GM18499 (cell line): ENCODE results near the gene TP53BP2.
"Not testable (repeated sequence)": the region's sequence is repeated elsewhere in the genome, so short reads cannot be mapped to it uniquely, and the experiment has no call there.

ENCODE experiments used
- ATAC-seq: cut with Tn5 transposase; IDR thresholded peaks from one replicate; pipeline ENCODE4 v1.9.1; 2021; ENCODE audit warnings: moderate number of reproducible peaks; ENCODE audit not compliant: insufficient read depth, unreplicated experiment

The TP53BP2 gene

GRCh38 chr1:223853748-223854147, 8.0 kb upstream of the TP53BP2 start:
- no peak for ATAC-seq

DNA sequence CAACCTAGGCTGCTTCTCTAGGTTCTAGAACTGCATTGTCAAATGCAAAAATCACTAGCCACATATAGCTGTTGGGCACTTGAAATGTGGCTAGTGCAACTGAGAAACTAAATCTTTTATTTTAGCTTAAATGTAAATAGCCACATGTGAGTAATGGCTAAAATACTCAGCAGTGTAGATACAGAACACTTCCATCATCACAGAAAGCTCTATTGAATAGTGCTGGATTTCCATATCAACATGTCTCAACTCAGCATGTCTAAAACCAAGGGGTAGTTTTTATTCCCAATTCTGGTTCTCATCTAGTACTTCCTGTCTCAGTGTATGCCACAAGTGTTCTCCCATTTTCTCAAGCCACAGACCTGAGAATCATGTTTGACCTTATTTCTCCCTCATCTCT, 7.5 kb upstream of the TP53BP2 start:
- ATAC-seq: no peak

GRCh38 chr1:223852337-223852736, 6.6 kb upstream of the TP53BP2 start:
- ATAC-seq: no peak

DNA sequence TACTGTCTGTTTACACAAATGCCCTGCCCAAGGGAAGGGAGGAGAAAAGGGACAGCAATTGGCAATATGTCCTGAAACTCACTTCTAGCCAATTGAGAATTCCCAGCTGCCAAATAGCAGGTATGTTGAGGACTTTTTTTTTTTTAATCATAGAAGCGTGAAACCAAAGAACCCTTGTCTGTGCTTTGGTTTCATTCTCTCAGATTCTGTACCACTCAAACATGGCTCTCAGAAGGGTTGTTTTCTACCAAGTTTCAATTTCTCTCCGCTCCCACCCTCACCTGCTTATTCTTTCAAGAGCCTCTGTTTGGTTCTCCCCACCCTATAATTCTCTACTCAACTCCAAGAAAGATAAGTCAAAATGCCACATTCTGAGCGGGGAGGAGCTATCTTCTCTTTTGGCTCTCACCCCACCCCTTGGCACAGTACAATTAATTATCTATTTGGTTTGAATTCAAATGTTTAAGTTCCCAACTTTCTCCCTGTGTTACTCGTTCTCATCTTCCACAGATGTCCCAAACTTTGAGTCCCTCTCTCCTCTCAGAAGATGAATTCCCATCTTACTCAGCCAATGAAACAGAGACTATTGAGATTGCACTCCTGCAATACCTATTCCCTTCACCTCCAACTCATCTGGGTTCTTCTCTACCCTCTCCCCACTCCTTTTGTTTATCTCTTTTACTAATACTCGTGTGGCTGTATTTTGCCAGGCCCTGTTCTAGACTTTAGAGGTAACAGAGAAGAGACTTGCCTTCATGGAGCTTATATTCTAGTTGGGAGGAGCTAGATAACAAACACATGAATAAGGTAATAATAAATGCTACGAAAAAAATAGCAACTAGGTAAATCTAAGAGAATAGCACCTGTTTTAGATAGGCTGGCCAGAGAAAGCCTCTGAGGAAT, 3.9 kb upstream of the TP53BP2 start:
- no peak for ATAC-seq

- no peak for ATAC-seq
Observed at GRCh38 chr1:223848536-223848935, 2.8 kb upstream of the TP53BP2 start.

- ATAC-seq: no peak
Observed at GRCh38 chr1:223847781-223848345, 2.1 kb upstream of the TP53BP2 start.

GRCh38 chr1:223845037-223845809, 524 bp downstream of the TP53BP2 start:
- ATAC-seq: peak; percentile 6

DNA sequence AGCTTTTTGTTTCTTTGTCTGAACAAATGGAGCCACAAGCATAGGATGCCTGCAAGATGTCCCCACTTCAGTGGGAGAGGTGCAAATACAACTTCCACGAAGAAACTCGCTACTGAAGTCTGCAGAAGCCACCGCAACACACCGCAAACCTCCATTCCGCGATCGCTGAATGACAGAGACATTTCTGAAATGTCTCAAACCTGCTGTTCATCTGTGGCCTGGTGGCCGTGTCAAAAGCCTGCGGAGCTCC, 1.0 kb downstream of the TP53BP2 start:
- ATAC-seq: no peak

DNA sequence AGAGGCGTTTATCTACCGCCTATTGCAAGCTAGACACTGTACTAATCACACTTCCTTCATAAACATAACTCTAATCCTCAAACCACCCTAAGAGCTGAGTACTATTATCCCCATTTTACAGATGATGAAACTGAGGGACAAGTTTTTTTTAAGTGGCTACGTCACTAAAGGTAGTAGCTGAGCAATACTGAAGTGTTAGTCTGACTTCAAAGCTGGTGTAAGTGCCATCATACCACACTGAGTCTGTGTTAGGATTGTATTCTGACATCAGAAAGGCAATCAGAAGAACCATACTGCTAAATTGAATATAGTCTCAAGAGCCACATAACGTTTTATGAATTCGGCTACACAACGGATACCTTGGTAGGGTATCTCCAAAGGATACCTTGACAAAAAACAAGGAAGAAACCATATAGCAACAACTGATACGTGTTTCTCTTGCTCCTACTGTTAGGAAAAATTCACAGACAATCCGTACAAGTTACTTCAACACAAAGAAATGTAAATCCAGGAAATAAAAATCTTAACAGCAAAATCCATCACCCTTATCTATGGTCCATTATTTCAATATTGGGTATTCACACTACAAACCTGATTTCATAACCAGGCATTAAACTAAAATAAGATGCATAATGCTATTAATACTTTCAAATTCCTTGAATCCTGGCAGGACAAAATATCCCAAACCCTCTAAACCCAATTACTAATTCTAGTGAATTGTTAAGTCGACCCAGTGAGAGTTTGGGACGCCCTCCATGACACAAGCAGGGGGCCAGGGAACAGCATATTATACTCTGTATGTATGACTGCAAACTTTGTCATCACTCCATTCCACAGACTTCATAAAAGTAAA, 1.6 kb downstream of the TP53BP2 start:
- no peak for ATAC-seq

GRCh38 chr1:223842784-223843183, 3.0 kb downstream of the TP53BP2 start:
- ATAC-seq: no peak

DNA sequence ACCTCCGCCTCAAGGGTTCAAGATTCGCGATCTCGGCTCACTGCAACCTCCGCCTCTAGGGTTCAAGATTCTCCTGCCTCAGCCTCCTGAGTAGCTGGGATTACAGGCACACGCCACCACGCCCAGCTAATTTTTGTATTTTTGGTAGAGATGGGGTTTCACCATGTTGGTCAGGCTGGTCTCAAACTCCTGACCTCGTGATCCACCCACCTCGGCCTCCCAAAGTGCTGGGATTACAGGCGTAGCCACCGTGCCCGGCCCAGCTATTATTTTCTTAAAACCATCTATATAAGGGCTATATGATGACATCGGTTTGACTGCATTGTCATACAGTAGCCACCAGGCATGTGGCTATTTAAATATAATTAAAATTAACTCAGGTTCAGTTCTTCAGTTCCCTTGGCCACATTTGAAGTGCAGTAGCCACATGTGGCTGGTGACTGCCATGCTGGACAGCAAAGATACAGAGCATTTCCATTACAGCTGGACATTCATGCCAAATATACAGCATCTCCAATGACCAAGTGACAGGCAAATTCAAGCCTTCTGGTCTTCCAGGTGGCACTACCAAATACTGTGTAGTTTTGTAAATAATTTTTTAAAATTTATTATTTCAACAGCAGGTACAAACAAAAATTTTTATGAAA, 3.6 kb downstream of the TP53BP2 start:
- not testable (repeated sequence) for ATAC-seq

- no peak for ATAC-seq
Observed at GRCh38 chr1:223840254-223840653, 5.5 kb downstream of the TP53BP2 start.

GRCh38 chr1:223838125-223838854, 7.5 kb downstream of the TP53BP2 start:
- no peak for ATAC-seq

DNA sequence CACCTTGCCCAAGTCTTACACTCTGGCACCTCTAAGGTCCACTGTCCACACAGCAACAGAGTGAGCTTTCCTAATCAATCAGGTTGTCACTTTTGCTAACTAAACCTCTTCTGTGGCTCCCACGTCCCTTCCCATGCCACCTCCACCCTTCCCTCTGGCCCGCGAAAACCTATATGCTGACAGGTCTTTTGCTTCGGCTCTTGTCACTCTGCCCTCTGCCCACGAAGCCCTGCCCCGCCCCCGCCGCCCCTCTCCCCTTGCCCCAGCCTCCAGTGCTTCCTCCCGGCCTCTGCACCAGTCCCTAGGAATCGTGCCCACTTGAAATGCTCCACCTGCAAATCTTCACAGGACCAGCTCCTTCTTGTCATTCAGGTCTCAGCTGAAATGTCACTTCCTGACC, 8.1 kb downstream of the TP53BP2 start:
- no peak for ATAC-seq

- no peak for ATAC-seq
Observed at GRCh38 chr1:223837206-223837605, 8.5 kb downstream of the TP53BP2 start.

DNA sequence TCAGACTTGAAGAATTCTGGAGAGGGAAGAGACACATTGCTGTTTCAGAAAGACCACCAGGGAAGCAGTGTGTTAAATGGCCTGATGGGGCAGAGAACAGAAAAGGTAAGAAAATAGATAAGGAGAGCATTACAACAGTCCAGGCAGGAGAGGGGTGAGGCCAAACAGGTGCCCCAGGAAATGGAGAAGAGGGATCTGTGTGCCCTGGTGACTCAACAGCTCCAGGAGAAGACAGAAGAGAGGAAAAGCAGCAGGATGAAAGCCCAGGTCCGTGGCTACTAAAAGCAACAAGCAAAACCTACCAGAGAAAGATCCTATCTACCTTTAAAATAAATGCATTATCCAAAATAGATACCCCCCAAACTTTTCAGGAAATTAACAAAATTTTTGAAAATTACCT, 9.2 kb downstream of the TP53BP2 start:
- ATAC-seq: no peak

DNA sequence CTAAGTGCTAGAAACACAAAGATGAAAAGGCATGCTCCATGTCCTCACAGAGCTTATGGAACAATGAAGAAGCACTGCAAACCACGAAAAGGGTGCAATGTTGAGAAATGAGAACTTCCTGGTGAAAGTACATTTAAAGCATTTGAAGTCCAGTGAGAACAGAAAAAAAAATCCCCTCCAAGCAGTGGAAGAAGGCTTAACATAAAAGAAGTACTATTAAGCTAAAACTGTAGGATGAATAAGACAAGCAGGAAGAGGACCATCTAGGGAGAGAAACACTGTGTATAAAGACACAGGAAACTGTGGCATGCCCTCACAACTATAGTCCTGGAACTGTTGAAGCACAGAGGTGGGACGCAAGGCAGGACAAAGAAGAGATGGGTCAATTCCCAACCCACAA, 10.0 kb downstream of the TP53BP2 start:
- ATAC-seq: no peak

DNA sequence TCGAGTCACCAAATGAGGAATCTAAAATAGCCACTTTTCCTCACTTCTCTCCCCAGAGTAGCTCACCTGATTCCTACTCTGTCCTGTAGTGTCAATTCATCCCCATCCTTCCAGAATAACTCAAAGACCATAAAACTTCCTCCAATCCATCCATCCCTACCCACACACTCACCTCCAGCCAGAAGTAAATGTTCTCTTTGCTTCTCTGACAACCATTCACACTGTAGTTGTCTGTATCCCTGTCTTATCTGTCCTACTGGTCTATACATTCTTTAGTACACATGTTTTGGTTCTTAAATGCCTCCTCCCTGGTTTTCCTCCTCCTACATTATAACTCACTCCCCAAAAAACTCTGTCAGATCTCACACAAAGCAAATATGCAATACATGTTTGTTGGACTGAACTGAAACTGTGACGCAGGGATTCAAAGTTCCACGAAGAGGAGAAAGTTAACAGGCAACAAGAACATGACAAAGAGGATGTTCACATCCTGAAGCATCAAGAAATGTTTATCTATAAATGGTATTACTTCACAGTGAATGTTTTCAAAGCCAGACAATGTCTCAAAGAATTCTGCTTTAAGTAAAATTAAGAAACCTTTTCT, 11.0 kb downstream of the TP53BP2 start:
- no peak for ATAC-seq

GRCh38 chr1:223833948-223834347, 11.8 kb downstream of the TP53BP2 start:
- no peak for ATAC-seq
